HepG2 (cell line): ENCODE data around the gene SYNJ2. TPM values are rescaled to one million over a fixed set of nuclear protein-coding genes. Genes with fewer than 3 reads are reported as not detected.
A peak's percentile ranks its signal among the peaks of the same experiment; 100 is the strongest.

ENCODE experiments used
- ELK4 ChIP-seq: sonication (generic); formaldehyde crosslinking; IDR thresholded peaks from 2 replicates; pipeline ENCODE4 v1.9.0; 2021; ENCODE audit warnings: missing genetic modification reagents, borderline replicate concordance
- FOXC1 ChIP-seq: sonication (generic); formaldehyde crosslinking; IDR thresholded peaks from 2 replicates; pipeline ENCODE4 v1.8.0; 2022; ENCODE audit warnings: mild to moderate bottlenecking, missing genetic modification reagents, borderline replicate concordance
- FOXP1 ChIP-seq, 2 experiments: fragments of 450-650 bp in 1 of 2; IDR thresholded peaks; 2 replicates each; pipeline ENCODE4 v1.6.1; 2017 to 2018; ENCODE audit warnings: antibody characterized with exemption in 1 of 2
- KAT7 ChIP-seq: IDR thresholded peaks from 2 replicates; pipeline ENCODE4 v1.6.1; 2018; ENCODE audit warnings: borderline replicate concordance, missing compliant biosample characterization
- KAT8 ChIP-seq: IDR thresholded peaks from 2 replicates; pipeline ENCODE4 v1.6.1; 2016; ENCODE audit warnings: missing genetic modification reagents, missing compliant biosample characterization
- MATR3 ChIP-seq: sonication (generic); formaldehyde crosslinking; IDR thresholded peaks from 2 replicates; pipeline ENCODE4 v1.4.0; 2020; ENCODE audit warnings: missing genetic modification reagents
- MNT ChIP-seq: fragments of 450-650 bp; IDR thresholded peaks from 2 replicates; pipeline ENCODE4 v1.6.1; 2016
- NBN ChIP-seq: fragments of 450-650 bp; conservative IDR thresholded peaks from 2 replicates; pipeline ENCODE4 v1.6.1; 2017
- NR0B2 ChIP-seq: sonication (generic); formaldehyde crosslinking; IDR thresholded peaks from 2 replicates; pipeline ENCODE4 v1.4.0; 2020; ENCODE audit warnings: mild to moderate bottlenecking, missing genetic modification reagents
- PRDM4 ChIP-seq: sonication (generic); formaldehyde crosslinking; IDR thresholded peaks from 2 replicates; pipeline ENCODE4 v1.9.0; 2021; ENCODE audit warnings: missing genetic modification reagents, borderline replicate concordance
- RARA ChIP-seq: IDR thresholded peaks from 2 replicates; pipeline ENCODE4 v1.6.1; 2016; ENCODE audit warnings: missing genetic modification reagents, missing compliant biosample characterization
- SRF ChIP-seq: IDR thresholded peaks from 2 replicates; pipeline ENCODE4 v1.6.1; 2011; ENCODE audit warnings: mild to moderate bottlenecking, low read depth, low read length, moderate library complexity
- TCF7 ChIP-seq: sonication (generic); IDR thresholded peaks from 2 replicates; pipeline ENCODE4 v1.6.1; 2016; ENCODE audit warnings: antibody characterized with exemption, low read depth
- USF2 ChIP-seq, 2 experiments: sonication (generic) in 1 of 2; formaldehyde crosslinking in 1 of 2; IDR thresholded peaks; 2 replicates each; pipeline versions ENCODE4 v1.5.1 to v1.6.1; 2011 to 2020; ENCODE audit warnings: borderline replicate concordance in 1 of 2, low read depth in 1 of 2, low read length in 1 of 2, mild to moderate bottlenecking in 1 of 2, missing genetic modification reagents in 1 of 2, moderate library complexity in 1 of 2
- ZBTB38 ChIP-seq: sonication (generic); formaldehyde crosslinking; IDR thresholded peaks from 2 replicates; pipeline ENCODE4 v1.5.1; 2020; ENCODE audit warnings: mild to moderate bottlenecking, missing genetic modification reagents
- ZC3H4 ChIP-seq: sonication (generic); formaldehyde crosslinking; IDR thresholded peaks from 2 replicates; pipeline ENCODE4 v1.4.0; 2020; ENCODE audit warnings: missing genetic modification reagents, borderline replicate concordance
- ZFP82 ChIP-seq: sonication (generic); formaldehyde crosslinking; IDR thresholded peaks from 2 replicates; pipeline ENCODE4 v1.5.1; 2020; ENCODE audit warnings: mild to moderate bottlenecking, missing genetic modification reagents, borderline replicate concordance
- ZNF337 ChIP-seq: sonication (generic); formaldehyde crosslinking; IDR thresholded peaks from 2 replicates; pipeline ENCODE4 v1.5.1; 2020; ENCODE audit warnings: missing genetic modification reagents, low read depth, mild to moderate bottlenecking, borderline replicate concordance
- ZNF354B ChIP-seq: sonication (generic); formaldehyde crosslinking; IDR thresholded peaks from 2 replicates; pipeline ENCODE4 v1.8.0; 2022; ENCODE audit warnings: mild to moderate bottlenecking, missing genetic modification reagents
- ZNF460 ChIP-seq: sonication (generic); formaldehyde crosslinking; IDR thresholded peaks from 2 replicates; pipeline ENCODE4 v1.5.1; 2020; ENCODE audit warnings: missing genetic modification reagents, mild to moderate bottlenecking, borderline replicate concordance
- ZNF724P ChIP-seq: sonication (generic); formaldehyde crosslinking; IDR thresholded peaks from 2 replicates; pipeline ENCODE4 v1.8.0; 2022; ENCODE audit warnings: missing genetic modification reagents, borderline replicate concordance
- ZSCAN5A ChIP-seq: sonication (generic); formaldehyde crosslinking; IDR thresholded peaks from 2 replicates; pipeline ENCODE4 v1.8.0; 2022; ENCODE audit warnings: mild to moderate bottlenecking, missing genetic modification reagents, borderline replicate concordance
- polyA plus RNA-seq, 8 experiments: library from polyadenylated mRNA; depleted of rRNA in 3 of 8; stranded (reverse) in 7 of 8; unstranded in 1 of 8; fragments of >200 nt; fragmentation: Illumina TruSeq in 4 of 8; extraction: Trizol in 4 of 8; gene quantifications; 2 replicates each; pipeline versions ENCODE4 v1.2.1 to v1.2.3, GENCODE V29; 2011 to 2016; ENCODE audit warnings: low read depth in 4 of 8, missing spikeins in 1 of 8, mixed read lengths in 1 of 8; ENCODE audit not compliant: insufficient read depth in 1 of 8
- total RNA-seq, 5 experiments: library from RNA; depleted of rRNA; stranded (reverse); fragments of >200 nt; fragmentation: Illumina TruSeq; extraction: Trizol; gene quantifications; 2 replicates each; pipeline ENCODE4 v1.2.3, GENCODE V29; 2016; ENCODE audit warnings: low read depth in 1 of 5

Gene SYNJ2
- total and polyA plus RNA-seq, 2 of the 13 experiments (the other 11 are each of a cell fraction or from before 2014, with no cell fraction given): 39.1 to 57.6 TPM

GRCh38 chr6:158008864-158009113, 27.1 kb downstream of the SYNJ2 start (continued):
- TF ChIP-seq USF2 (IDR thresholded peaks at IDR 0.05; ENCODE audit: low read depth, low read length) (no peak), USF2 (CRISPR knock-in tag; IDR thresholded peaks at IDR 0.05; ENCODE audit: borderline replicate concordance) (no peak), TCF7 (no peak), PRDM4 (no peak), NR0B2 (no peak), MATR3 (CRISPR knock-in tag) (no peak), ZNF724P (CRISPR knock-in tag) (no peak), ZNF354B (no peak), KAT8 (no peak), FOXC1 (CRISPR knock-in tag) (0 out of 2 replicates have a peak, but pooled peaks have one; percentile 81), SRF (no peak), ZC3H4 (CRISPR knock-in tag) (no peak), ZNF460 (CRISPR knock-in tag) (no peak), KAT7 (CRISPR knock-in tag) (no peak), ELK4 (no peak), ZNF337 (CRISPR knock-in tag) (no peak), NBN (no peak), ZFP82 (CRISPR knock-in tag) (no peak), ZSCAN5A (CRISPR knock-in tag) (no peak), FOXP1 (IDR thresholded peaks at IDR 0.05) (no peak), FOXP1 (CRISPR knock-in tag; IDR thresholded peaks at IDR 0.05) (no peak), ZBTB38 (CRISPR knock-in tag) (peak; percentile 54; the same call in 1 of the 2 replicates), MNT (no peak), RARA (CRISPR knock-in tag) (no peak)
